Measurements from ENCODE around the gene RAB4A. TPM values are rescaled to one million over a fixed set of nuclear protein-coding genes. Genes with fewer than 3 reads are reported as not detected.
A peak's percentile ranks its signal among the peaks of the same experiment; 100 is the strongest.

The RAB4A gene
- total and polyA plus RNA-seq, 8 donors, result 34.8 to 64.0 (median 56.0) TPM

DNA sequence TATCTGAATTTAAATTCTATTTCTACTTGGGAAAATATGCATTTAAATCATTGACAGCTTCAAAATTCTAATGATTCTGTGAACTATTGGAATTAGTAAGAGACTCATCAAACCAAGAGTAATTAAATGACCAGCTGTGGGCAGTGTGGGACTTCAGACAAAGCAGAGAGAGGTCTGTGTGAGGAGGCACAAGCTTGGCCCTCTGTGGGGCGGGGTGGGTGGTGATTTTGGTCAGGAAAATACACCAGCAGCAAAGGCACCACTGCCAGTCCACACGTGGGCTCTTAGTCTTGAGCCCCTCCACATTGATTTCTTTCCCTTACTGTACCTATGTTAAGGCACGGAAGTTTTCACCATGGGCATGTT lies 39.2 kb upstream of the RAB4A start:
- Histone ChIP-seq H3K36me3 (no peaks in the 10 kb centered on the region), H3K9me3 (no peaks in the 10 kb centered on the region), H3K4me3 (no peak overlapping the region), H3K27ac (no peak overlapping the region), H3K27me3 (peaks cover 0 to 28% of the 10 kb centered on the region in 2 donors), H3K4me1 (peaks cover 16 to 33% of the 10 kb centered on the region in 2 donors)
- no peak for TF ChIP-seq CTCF (IDR thresholded peaks at IDR 0.05)
- intact Hi-C loops (cut with DNase I), result loop anchor here in 1 of 2 donors (10.0 kb wide), 1 partner anchor 557 kb away; no protein-coding TSS in a partner anchor
- DNase-seq, result no peak
- ATAC-seq, result no peak

DNA sequence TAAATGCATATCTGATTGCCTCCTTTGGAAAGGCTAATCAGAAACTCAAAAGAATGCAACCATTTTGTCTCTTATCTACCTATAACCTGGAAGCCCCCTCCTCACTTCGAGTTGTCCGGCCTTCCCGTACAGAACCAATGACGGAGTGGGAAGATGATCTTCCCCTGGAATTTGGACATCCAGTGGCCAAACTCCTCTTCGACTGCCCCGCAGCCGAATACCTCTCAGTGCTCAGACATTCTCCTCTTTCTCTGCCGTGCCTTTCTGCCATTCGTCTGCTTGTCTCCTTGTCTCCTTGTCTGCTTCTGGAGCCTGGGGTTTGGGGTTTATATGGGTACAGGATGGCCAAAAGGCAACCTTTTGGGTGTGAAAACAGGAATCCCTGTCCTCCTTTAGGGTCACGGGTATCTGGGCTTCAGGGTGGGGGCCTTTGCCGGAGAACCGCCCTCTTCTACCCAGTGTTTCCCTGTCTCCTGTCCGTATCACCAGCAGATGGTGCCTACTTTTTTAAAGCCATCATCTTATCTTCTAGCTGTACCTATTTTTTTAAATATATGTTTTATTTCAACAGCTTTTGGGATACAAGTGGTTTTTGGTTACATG lies 35.9 kb upstream of the RAB4A start:
- ATAC-seq (no peak), DNase-seq (no peak)
- Histone ChIP-seq H3K36me3 (no peaks in the 10 kb centered on the region), H3K4me1 (peaks cover 4 to 13% of the 10 kb centered on the region in 2 donors), H3K27ac (no peak overlapping the region), H3K4me3 (no peak overlapping the region), H3K9me3 (no peaks in the 10 kb centered on the region), H3K27me3 (peaks cover 0 to 13% of the 10 kb centered on the region in 2 donors)
- intact Hi-C loops (cut with DNase I), result loop anchor here in 1 of 2 donors (10.0 kb wide), 1 partner anchor 560 kb away; no protein-coding TSS in a partner anchor
- TF ChIP-seq CTCF (IDR thresholded peaks at IDR 0.05), result no peak

DNA sequence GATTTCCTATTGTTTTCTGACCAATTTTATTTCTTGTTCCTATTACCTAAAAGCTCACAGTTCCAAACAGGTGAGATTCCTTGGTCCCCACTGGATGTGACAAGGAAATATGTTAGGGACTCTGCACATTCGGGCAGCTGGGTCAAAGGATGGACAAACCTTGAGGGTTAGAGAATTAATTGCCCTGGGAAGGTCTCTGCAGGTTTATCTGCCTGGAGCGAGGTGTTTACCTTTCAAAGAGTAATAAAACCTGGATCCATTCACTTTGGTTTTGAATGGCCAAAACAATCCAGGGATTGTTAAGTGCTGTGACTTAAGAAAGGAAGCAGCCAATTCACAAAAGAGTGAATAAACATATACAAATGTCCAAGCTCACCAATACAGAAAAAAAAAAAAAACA lies 33.6 kb upstream of the RAB4A start:
- no peaks in the 10 kb centered on the region for H3K4me1 ChIP-seq
- peaks cover 0 to 7% of the 10 kb centered on the region in 2 donors for H3K27me3 ChIP-seq
- TF ChIP-seq CTCF (IDR thresholded peaks at IDR 0.05), result no peak
- no peaks in the 10 kb centered on the region for H3K9me3 ChIP-seq
- no peak overlapping the region for H3K4me3 ChIP-seq
- H3K27ac ChIP-seq, result no peak overlapping the region
- no peaks in the 10 kb centered on the region for H3K36me3 ChIP-seq
- intact Hi-C loops (cut with DNase I), result loop anchor here in 1 of 2 donors (10.0 kb wide), 1 partner anchor 563 kb away; no protein-coding TSS in a partner anchor
- ATAC-seq (no peak), DNase-seq (no peak)

- Histone ChIP-seq H3K27me3 (peaks cover 0 to 7% of the 10 kb centered on the region in 2 donors), H3K36me3 (no peaks in the 10 kb centered on the region), H3K4me3 (no peak overlapping the region), H3K9me3 (peaks cover 0 to 3% of the 10 kb centered on the region in 2 donors), H3K27ac (no peak overlapping the region), H3K4me1 (no peaks in the 10 kb centered on the region)
- TF ChIP-seq CTCF (IDR thresholded peaks at IDR 0.05), result no peak
- ATAC-seq (no peak), DNase-seq (no peak)
- intact Hi-C loops (cut with DNase I), result loop anchor here in 1 of 2 donors (10.0 kb wide), 1 partner anchor 563 kb away; no protein-coding TSS in a partner anchor
Observed at GRCh38 chr1:229238231-229238630, 32.7 kb upstream of the RAB4A start.

DNA sequence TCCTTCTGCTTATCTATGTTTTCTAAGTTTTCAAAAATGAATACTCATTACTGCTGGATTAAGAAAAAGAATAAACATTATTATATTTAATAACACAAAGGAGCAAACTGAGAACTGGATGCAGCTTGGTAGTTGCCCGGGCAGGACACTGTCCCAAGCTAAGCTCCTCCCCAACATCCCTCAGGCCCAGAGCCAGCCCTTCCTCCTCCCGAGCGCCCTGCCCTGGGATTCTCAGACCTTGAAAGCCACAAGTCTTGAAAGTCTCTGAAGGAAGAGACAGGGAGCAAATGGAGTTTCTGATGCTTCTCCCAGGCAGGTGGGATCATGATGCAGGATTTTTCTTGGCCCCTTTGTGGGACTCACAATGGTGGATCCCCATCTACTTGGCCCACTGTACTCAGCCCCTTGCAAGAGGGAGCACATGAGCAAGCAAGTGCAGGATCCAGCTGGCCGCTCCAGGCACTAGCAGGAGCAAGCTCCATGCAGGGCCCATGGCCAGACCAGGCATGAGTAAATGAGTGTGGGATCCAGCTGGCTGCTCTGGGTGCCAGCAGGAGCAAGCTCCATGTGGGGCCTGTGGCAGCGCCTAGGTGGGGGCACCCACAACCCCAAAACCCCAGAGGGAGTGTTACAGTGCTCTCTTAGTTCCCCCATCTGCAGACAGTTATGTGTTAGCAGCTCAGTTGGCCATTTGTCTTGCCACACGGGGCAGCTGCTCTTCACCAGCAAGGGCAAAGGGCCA lies 32.1 kb upstream of the RAB4A start:
- no peaks in the 10 kb centered on the region for H3K4me1 ChIP-seq
- H3K27ac ChIP-seq, result no peak overlapping the region
- peak; percentile 41 for ATAC-seq
- no peaks in the 10 kb centered on the region for H3K36me3 ChIP-seq
- no peak overlapping the region for H3K4me3 ChIP-seq
- no peak for DNase-seq
- H3K27me3 ChIP-seq, result peaks cover 0 to 7% of the 10 kb centered on the region in 2 donors
- intact Hi-C loops (cut with DNase I), result loop anchor here in 1 of 2 donors (10.0 kb wide), 1 partner anchor 564 kb away; no protein-coding TSS in a partner anchor
- H3K9me3 ChIP-seq, result peaks cover 0 to 6% of the 10 kb centered on the region in 2 donors
- no peak for TF ChIP-seq CTCF (IDR thresholded peaks at IDR 0.05)

All from left lung (tissue), 10 donors.